ENCODE data around the gene RFESD. TPM values are rescaled to one million over a fixed set of nuclear protein-coding genes. Genes with fewer than 3 reads are reported as not detected.

Gene RFESD
- polyA plus RNA-seq (2013, experiment 1 of 2) = 1.3 TPM
- 5.6 TPM for polyA plus RNA-seq (2013, experiment 2 of 2)

DNA sequence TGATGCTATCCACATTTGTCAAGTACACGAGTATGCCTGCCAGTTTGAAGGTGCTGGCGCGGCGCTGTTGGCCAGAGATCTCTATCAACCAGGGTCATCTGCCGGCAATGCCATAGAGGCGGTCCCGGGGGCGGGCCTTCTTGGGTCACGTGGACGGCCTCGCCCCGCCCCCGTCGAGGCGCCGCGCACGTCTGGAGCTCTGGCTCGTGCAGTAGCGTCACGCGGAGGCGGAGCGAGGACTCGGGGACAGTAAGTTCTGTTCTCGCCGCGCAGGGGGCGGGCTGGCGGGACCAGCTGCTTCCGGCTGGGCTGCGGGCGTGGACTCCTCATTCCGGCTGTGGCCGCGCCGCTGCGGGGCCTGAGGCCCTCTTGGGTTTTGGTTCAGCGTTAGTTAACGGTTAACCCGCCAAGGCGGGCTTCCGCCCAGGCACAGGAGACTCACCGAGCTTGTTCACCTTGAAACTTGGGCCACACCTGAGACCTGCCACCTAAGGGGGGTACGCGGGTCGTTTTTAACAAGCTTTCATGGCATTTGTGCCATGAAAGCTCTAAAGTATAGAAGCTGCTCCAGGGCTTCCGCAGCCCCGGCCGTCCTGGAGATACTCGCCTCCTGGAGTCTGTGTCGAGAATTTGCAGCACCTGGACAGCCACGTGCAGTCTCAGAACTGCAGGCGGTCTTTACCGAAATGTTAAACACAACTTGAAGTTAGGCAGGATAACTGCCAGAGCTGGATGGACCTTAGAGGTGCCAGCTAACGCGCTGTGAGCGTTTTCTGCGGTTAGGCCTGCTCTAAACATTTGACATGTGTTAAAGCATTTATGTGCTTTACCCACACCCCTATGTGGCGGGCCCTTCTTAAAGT is at the start of gene RFESD:
Gene RFESD (plus strand): TSS at position 209 of the 863 bp plus-strand sequence. CDS start 5,495 bp downstream, outside the sequence.
- Histone ChIP-seq H3K27ac (ENCODE audit: low read depth, low read length) (peak within 1 kb of the TSS; percentile 63; the same call in 1 of the 2 replicates), H3K36me3 (ENCODE audit: insufficient read depth, low read length) (no peaks in the 10 kb centered on the region), H3K9me3 (ENCODE audit: insufficient read depth, low read depth, low read length) (no peaks in the 10 kb centered on the region), H3K4me3 (ENCODE audit: low read length) (peak within 1 kb of the TSS; percentile 65), H3K9ac (ENCODE audit: low read depth, low read length) (peak within 1 kb of the TSS; percentile 72), H3K27me3 (ENCODE audit: insufficient read depth, low read length) (no peaks in the 10 kb centered on the region), H3K4me1 (ENCODE audit: insufficient read depth, low read length) (peaks cover 6% of the 10 kb centered on the region; the same call in 1 of the 2 replicates)
- WGBS = 10% methylated on average over 60 of the region's 60 CpGs

DNA sequence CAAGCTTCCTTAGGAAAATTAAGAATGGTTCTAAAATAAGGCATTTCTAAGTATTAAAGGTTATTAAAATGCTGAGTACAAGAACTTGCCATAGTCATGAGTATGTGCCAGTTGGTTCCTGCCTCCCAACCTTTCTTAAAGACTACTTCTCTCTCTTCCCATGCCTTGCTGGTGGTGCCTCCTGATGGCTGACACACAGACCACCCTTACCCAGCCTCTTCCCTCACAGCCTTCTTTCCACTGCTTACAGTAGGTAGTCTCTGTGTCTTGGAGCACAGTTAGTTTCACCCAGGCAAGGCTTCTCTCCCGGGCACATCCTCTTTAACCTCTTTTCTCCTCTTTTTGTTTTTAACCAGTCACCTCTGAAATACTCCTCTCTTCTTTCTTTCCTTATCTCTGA is 47.3 kb upstream of the RFESD start:
- Histone ChIP-seq H3K27ac (ENCODE audit: low read depth, low read length) (no peak overlapping the region), H3K9me3 (ENCODE audit: insufficient read depth, low read depth, low read length) (no peaks in the 10 kb centered on the region), H3K9ac (ENCODE audit: low read depth, low read length) (no peak overlapping the region), H3K4me3 (ENCODE audit: low read length) (no peak overlapping the region), H3K36me3 (ENCODE audit: insufficient read depth, low read length) (peaks cover 13% of the 10 kb centered on the region; the same call in 1 of the 2 replicates), H3K4me1 (ENCODE audit: insufficient read depth, low read length) (no peaks in the 10 kb centered on the region), H3K27me3 (ENCODE audit: insufficient read depth, low read length) (no peaks in the 10 kb centered on the region)
- WGBS = 96% methylated on average over 1 of the region's 1 CpG

DNA sequence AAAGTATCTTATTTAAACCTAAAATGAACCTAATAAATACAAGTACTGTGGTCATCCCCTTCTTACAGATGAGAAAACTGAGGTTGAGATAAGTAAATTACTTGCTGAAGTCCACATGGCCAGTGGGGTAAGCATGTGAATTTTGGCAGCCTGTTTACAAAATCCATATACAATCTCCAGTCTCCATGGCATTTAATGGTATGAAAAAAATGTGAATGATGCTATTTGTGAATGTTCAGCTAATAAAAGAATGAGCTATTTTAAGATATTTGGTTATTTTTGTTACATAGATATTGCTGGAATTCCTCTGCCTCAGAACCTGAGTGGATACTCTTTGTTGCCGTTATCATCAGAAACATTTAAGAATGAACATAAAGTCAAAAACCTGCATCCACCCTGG is 46.0 kb upstream of the RFESD start:
- Histone ChIP-seq H3K4me1 (ENCODE audit: insufficient read depth, low read length) (no peaks in the 10 kb centered on the region), H3K36me3 (ENCODE audit: insufficient read depth, low read length) (peaks cover 13% of the 10 kb centered on the region; the same call in 1 of the 2 replicates), H3K27me3 (ENCODE audit: insufficient read depth, low read length) (no peaks in the 10 kb centered on the region), H3K9ac (ENCODE audit: low read depth, low read length) (no peak overlapping the region), H3K4me3 (ENCODE audit: low read length) (no peak overlapping the region), H3K27ac (ENCODE audit: low read depth, low read length) (no peak overlapping the region), H3K9me3 (ENCODE audit: insufficient read depth, low read depth, low read length) (no peaks in the 10 kb centered on the region)
- 92% methylated on average over 1 of the region's 1 CpG for WGBS

DNA sequence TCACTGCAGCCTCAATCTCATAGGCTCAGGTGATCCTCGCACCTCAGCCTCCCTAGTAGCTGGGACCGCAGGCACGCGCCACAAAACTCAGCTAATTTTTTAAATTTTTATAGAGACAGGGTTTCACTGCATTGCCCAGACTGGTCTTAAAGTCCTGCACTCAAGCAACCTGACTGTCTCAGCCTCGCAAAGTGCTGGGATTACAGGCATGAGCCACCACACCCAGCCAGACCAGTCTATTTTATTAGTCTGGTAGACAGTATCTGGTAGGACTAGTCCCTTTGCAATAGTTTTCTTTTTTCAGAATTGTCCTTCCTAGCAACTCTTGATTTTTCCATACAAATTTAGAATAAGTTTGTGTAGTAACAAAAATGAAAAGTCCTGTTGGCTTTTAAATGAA is 40.8 kb upstream of the RFESD start:
- no peak overlapping the region for H3K4me3 ChIP-seq (ENCODE audit: low read length)
- no peaks in the 10 kb centered on the region for H3K9me3 ChIP-seq (ENCODE audit: insufficient read depth, low read depth, low read length)
- 95% methylated on average over 5 of the region's 5 CpGs for WGBS
- H3K27ac ChIP-seq (ENCODE audit: low read depth, low read length) = no peak overlapping the region
- no peaks in the 10 kb centered on the region for H3K27me3 ChIP-seq (ENCODE audit: insufficient read depth, low read length)
- peaks cover 12% of the 10 kb centered on the region; the same call in 1 of the 2 replicates for H3K36me3 ChIP-seq (ENCODE audit: insufficient read depth, low read length)
- H3K4me1 ChIP-seq (ENCODE audit: insufficient read depth, low read length) = no peaks in the 10 kb centered on the region
- no peak overlapping the region for H3K9ac ChIP-seq (ENCODE audit: low read depth, low read length)

DNA sequence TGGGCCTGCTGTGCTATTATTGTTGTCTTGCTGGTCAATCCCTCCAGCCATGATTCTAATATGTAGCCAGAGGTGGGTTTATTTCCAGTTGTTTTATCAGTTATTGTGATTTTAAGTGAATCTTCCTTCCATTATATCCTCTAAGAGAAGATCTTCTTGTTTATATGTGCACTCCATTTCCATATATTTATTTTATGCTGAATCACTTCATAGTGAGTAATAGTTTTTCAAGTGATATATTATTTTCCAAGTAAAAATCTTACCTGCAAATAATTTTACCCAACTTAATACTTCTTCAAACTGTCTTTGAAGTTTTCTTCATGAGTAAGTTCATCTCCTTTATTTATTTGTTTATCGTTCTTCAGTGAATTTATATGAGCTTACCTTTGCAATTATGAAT is 40.2 kb upstream of the RFESD start:
- Histone ChIP-seq H3K9ac (ENCODE audit: low read depth, low read length) (no peak overlapping the region), H3K9me3 (ENCODE audit: insufficient read depth, low read depth, low read length) (no peaks in the 10 kb centered on the region), H3K27me3 (ENCODE audit: insufficient read depth, low read length) (no peaks in the 10 kb centered on the region), H3K4me3 (ENCODE audit: low read length) (no peak overlapping the region), H3K36me3 (ENCODE audit: insufficient read depth, low read length) (peaks cover 6% of the 10 kb centered on the region; the same call in 1 of the 2 replicates), H3K27ac (ENCODE audit: low read depth, low read length) (no peak overlapping the region), H3K4me1 (ENCODE audit: insufficient read depth, low read length) (no peaks in the 10 kb centered on the region)
- no CpG with 5 or more reads among the region's 1 CpG for WGBS

DNA sequence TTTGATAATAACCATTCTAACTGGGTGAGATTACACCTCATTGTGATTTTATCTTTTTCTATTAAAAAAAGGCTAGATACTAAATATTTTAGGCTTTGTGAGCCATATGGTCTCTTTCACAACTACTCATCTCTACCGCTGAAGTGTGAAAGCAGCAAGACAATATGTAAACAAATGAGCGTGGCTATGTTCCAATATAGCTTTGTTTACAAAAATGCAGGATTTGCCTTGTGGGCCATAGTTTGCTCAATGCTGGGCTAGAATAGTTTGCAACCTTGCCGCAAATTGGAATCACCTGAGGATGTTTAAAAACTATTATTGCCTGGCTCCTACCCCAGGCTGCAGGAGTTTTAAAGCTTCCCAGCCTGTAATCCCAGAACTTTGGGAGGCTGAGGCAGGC is 36.9 kb upstream of the RFESD start:
- no peaks in the 10 kb centered on the region for H3K27me3 ChIP-seq (ENCODE audit: insufficient read depth, low read length)
- 92% methylated on average over 3 of the region's 3 CpGs for WGBS
- peaks cover 4% of the 10 kb centered on the region; the same call in 1 of the 2 replicates for H3K9me3 ChIP-seq (ENCODE audit: insufficient read depth, low read depth, low read length)
- no peaks in the 10 kb centered on the region for H3K4me1 ChIP-seq (ENCODE audit: insufficient read depth, low read length)
- H3K4me3 ChIP-seq (ENCODE audit: low read length) = no peak overlapping the region
- H3K27ac ChIP-seq (ENCODE audit: low read depth, low read length) = no peak overlapping the region
- no peak overlapping the region for H3K9ac ChIP-seq (ENCODE audit: low read depth, low read length)
- H3K36me3 ChIP-seq (ENCODE audit: insufficient read depth, low read length) = no peaks in the 10 kb centered on the region

DNA sequence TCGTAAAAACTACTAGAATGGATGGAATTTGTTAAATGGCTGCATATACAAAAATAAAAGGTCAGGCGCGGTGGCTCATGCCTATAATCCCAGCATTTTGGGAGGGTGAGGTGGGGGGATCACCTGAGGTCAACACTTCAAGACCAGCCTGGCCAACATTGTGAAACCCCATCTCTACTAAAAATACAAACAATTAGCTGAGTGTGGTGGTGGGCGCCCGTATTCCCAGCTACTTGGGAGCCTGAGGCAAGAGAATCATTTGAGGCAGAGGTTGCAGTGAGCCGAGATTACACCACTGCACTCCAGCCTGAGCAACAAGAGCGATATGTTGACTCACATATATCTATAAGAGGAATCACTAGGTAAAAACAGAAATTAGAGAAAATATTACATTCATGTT is 36.0 kb upstream of the RFESD start:
- WGBS = 96% methylated on average over 6 of the region's 7 CpGs
- peaks cover 4% of the 10 kb centered on the region; the same call in 1 of the 2 replicates for H3K9me3 ChIP-seq (ENCODE audit: insufficient read depth, low read depth, low read length)
- no peaks in the 10 kb centered on the region for H3K27me3 ChIP-seq (ENCODE audit: insufficient read depth, low read length)
- no peak overlapping the region for H3K27ac ChIP-seq (ENCODE audit: low read depth, low read length)
- no peaks in the 10 kb centered on the region for H3K4me1 ChIP-seq (ENCODE audit: insufficient read depth, low read length)
- no peak overlapping the region for H3K4me3 ChIP-seq (ENCODE audit: low read length)
- no peaks in the 10 kb centered on the region for H3K36me3 ChIP-seq (ENCODE audit: insufficient read depth, low read length)
- no peak overlapping the region for H3K9ac ChIP-seq (ENCODE audit: low read depth, low read length)

DNA sequence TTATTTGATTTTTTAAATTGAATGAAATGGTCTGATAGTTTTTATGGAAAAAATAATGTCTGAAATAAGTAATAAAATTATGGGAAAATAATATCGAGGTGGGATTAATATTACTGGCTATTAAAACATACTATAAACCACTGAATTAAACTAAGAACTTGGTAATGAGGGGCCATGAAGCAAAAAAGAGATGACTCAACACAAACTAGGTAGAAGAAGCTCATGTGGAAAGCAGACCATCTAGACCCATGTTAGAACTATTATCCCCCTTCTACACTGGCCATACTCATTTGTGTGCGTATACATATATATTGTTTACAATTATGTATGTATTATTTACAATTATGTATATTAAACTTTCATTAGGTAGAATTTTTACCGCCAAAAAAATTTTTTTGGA is 35.2 kb upstream of the RFESD start:
- peaks cover 4% of the 10 kb centered on the region; the same call in 1 of the 2 replicates for H3K9me3 ChIP-seq (ENCODE audit: insufficient read depth, low read depth, low read length)
- 85% methylated on average over 1 of the region's 3 CpGs for WGBS
- H3K27me3 ChIP-seq (ENCODE audit: insufficient read depth, low read length) = no peaks in the 10 kb centered on the region
- no peak overlapping the region for H3K4me3 ChIP-seq (ENCODE audit: low read length)
- no peaks in the 10 kb centered on the region for H3K4me1 ChIP-seq (ENCODE audit: insufficient read depth, low read length)
- no peak overlapping the region for H3K27ac ChIP-seq (ENCODE audit: low read depth, low read length)
- H3K9ac ChIP-seq (ENCODE audit: low read depth, low read length) = no peak overlapping the region
- H3K36me3 ChIP-seq (ENCODE audit: insufficient read depth, low read length) = no peaks in the 10 kb centered on the region

DNA sequence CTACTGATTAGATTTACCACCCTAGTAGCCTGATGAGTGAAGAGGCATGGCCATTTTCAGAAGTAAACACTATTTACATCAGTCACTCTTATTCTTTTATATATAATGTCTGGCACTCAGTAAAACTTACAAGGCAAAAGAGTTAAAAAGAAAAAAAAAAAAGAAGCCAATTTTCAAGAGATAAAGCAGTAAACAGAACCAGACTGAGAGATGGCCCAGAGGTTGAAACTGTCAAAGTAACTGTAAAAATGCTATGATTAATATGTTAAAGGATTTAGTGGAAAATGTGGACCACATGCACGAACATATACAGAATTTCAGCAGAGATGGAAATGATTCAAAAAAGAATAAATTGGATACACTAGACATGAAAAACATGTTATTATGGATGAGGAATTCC is 33.1 kb upstream of the RFESD start:
- H3K27me3 ChIP-seq (ENCODE audit: insufficient read depth, low read length) = peaks cover 15% of the 10 kb centered on the region
- H3K4me3 ChIP-seq (ENCODE audit: low read length) = no peak overlapping the region
- no peak overlapping the region for H3K27ac ChIP-seq (ENCODE audit: low read depth, low read length)
- WGBS = 80% methylated on average over 1 of the region's 1 CpG
- no peaks in the 10 kb centered on the region for H3K36me3 ChIP-seq (ENCODE audit: insufficient read depth, low read length)
- no peak overlapping the region for H3K9ac ChIP-seq (ENCODE audit: low read depth, low read length)
- no peaks in the 10 kb centered on the region for H3K4me1 ChIP-seq (ENCODE audit: insufficient read depth, low read length)
- H3K9me3 ChIP-seq (ENCODE audit: insufficient read depth, low read depth, low read length) = peaks cover 4% of the 10 kb centered on the region; the same call in 1 of the 2 replicates

DNA sequence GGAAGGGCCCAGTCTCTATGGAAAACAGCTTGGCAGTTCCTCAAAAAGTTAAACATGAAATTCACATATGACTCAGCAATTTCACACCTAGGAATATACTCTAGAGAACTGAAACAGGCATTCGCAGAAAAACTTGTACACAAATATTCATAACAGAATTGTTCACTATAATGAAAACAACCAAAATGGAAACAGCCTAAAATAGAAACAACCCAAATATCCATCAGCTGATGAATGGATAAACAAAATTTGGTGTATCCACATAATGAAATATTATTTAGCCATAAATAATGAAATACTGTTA is 31.5 kb upstream of the RFESD start:
- Histone ChIP-seq H3K4me3 (ENCODE audit: low read length) (no peak overlapping the region), H3K9me3 (ENCODE audit: insufficient read depth, low read depth, low read length) (peaks cover 4% of the 10 kb centered on the region; the same call in 1 of the 2 replicates), H3K27me3 (ENCODE audit: insufficient read depth, low read length) (peaks cover 31% of the 10 kb centered on the region), H3K4me1 (ENCODE audit: insufficient read depth, low read length) (no peaks in the 10 kb centered on the region), H3K27ac (ENCODE audit: low read depth, low read length) (no peak overlapping the region), H3K36me3 (ENCODE audit: insufficient read depth, low read length) (no peaks in the 10 kb centered on the region), H3K9ac (ENCODE audit: low read depth, low read length) (no peak overlapping the region)
- WGBS = 100% methylated on average over 1 of the region's 1 CpG

DNA sequence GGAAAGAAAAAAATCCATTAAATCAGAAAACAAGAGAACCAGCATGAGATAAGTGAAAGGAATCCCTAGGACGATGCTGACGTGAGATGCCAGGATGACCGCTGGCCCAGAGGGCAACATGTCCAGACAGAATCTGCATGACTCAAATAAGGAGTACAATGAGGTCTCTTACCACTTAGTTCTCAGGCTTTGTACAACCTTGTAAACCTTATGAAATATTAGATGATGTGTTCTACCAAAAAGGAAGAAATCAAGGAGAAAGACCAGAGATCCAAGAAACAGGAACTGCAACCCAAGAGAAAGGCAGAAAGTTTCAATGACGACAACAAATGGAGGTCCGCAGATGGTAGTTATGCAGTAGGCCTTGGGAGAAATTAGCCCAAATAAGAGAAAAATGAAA is 29.5 kb upstream of the RFESD start:
- no peaks in the 10 kb centered on the region for H3K4me1 ChIP-seq (ENCODE audit: insufficient read depth, low read length)
- H3K4me3 ChIP-seq (ENCODE audit: low read length) = no peak overlapping the region
- peaks cover 51% of the 10 kb centered on the region for H3K27me3 ChIP-seq (ENCODE audit: insufficient read depth, low read length)
- H3K36me3 ChIP-seq (ENCODE audit: insufficient read depth, low read length) = no peaks in the 10 kb centered on the region
- no peak overlapping the region for H3K27ac ChIP-seq (ENCODE audit: low read depth, low read length)
- peaks cover 4% of the 10 kb centered on the region; the same call in 1 of the 2 replicates for H3K9me3 ChIP-seq (ENCODE audit: insufficient read depth, low read depth, low read length)
- 87% methylated on average over 5 of the region's 5 CpGs for WGBS
- no peak overlapping the region for H3K9ac ChIP-seq (ENCODE audit: low read depth, low read length)
